Measurements from ENCODE around the gene PTPRD.

Gene PTPRD

GRCh38 chr9:8809741-8810140, 1803.1 kb downstream of the PTPRD start:
- no peaks in the 10 kb centered on the region for H3F3A ChIP-seq (ENCODE audit: insufficient read depth)
- TF ChIP-seq EZH2phosphoT487 (conservative IDR thresholded peaks at IDR 0.05; ENCODE audit: low read length), result no peak
- TF ChIP-seq, protein P1, sequence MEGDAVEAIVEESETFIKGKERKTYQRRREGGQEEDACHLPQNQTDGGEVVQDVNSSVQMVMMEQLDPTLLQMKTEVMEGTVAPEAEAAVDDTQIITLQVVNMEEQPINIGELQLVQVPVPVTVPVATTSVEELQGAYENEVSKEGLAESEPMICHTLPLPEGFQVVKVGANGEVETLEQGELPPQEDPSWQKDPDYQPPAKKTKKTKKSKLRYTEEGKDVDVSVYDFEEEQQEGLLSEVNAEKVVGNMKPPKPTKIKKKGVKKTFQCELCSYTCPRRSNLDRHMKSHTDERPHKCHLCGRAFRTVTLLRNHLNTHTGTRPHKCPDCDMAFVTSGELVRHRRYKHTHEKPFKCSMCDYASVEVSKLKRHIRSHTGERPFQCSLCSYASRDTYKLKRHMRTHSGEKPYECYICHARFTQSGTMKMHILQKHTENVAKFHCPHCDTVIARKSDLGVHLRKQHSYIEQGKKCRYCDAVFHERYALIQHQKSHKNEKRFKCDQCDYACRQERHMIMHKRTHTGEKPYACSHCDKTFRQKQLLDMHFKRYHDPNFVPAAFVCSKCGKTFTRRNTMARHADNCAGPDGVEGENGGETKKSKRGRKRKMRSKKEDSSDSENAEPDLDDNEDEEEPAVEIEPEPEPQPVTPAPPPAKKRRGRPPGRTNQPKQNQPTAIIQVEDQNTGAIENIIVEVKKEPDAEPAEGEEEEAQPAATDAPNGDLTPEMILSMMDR (IDR thresholded peaks at IDR 0.05; ENCODE audit: insufficient read depth, low read length, poor library complexity, severe bottlenecking), result no peak
- H3K27me3 ChIP-seq (ENCODE audit: low read length), result no peaks in the 10 kb centered on the region
- H3K9me2 ChIP-seq (replicated peaks; ENCODE audit: insufficient read depth, low read length), result no peaks in the 10 kb centered on the region
- H3K27ac ChIP-seq (ENCODE audit: low read depth, low read length), result no peak overlapping the region
- no peak overlapping the region for H3K4me2 ChIP-seq (ENCODE audit: low read depth, low read length, poor library complexity, severe bottlenecking)
- no peaks in the 10 kb centered on the region for H3K9me3 ChIP-seq (ENCODE audit: insufficient read depth, low read length)
- H4K20me1 ChIP-seq (ENCODE audit: low read depth, low read length), result no peaks in the 10 kb centered on the region
- H3K36me3 ChIP-seq (ENCODE audit: low read length), result no peaks in the 10 kb centered on the region
- H3K4me3 ChIP-seq (ENCODE audit: insufficient read depth, low read length, poor library complexity, severe bottlenecking), result no peak overlapping the region
- H2AFZ ChIP-seq (ENCODE audit: low read depth, low read length, severe bottlenecking), result no peak overlapping the region
- no peak overlapping the region for H3K9ac ChIP-seq (ENCODE audit: low read length)
- H3K79me2 ChIP-seq (ENCODE audit: insufficient read depth, low read length), result no peaks in the 10 kb centered on the region

DNA sequence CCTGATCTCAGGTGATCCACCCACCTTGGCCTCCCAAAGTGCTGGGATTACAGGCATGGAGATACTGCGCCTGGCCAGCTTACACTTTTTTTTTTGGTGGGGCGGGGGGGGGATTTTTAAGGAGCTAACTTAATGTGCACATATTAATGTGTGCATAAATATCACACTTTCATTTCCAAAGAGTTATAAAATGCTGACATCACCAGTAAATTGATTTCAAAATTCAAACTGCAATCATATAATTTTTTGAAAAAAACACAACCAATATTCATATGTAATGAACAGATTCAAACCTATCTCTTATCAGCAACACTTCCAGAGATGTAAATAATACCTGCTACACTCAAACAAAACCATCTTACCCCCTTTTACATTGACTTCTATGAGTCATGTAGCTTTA, 1806.7 kb downstream of the PTPRD start:
- H3K9me2 ChIP-seq (replicated peaks; ENCODE audit: insufficient read depth, low read length), result no peaks in the 10 kb centered on the region
- H3K36me3 ChIP-seq (ENCODE audit: low read length), result no peaks in the 10 kb centered on the region
- no peak overlapping the region for H2AFZ ChIP-seq (ENCODE audit: low read depth, low read length, severe bottlenecking)
- H3K79me2 ChIP-seq (ENCODE audit: insufficient read depth, low read length), result no peaks in the 10 kb centered on the region
- H3K4me3 ChIP-seq (ENCODE audit: insufficient read depth, low read length, poor library complexity, severe bottlenecking), result no peak overlapping the region
- H3K9ac ChIP-seq (ENCODE audit: low read length), result no peak overlapping the region
- H3K27me3 ChIP-seq (ENCODE audit: low read length), result no peaks in the 10 kb centered on the region
- H3K27ac ChIP-seq (ENCODE audit: low read depth, low read length), result no peak overlapping the region
- H3F3A ChIP-seq (ENCODE audit: insufficient read depth), result no peaks in the 10 kb centered on the region
- no peak for TF ChIP-seq EZH2phosphoT487 (conservative IDR thresholded peaks at IDR 0.05; ENCODE audit: low read length)
- TF ChIP-seq, protein P1 (IDR thresholded peaks at IDR 0.05; ENCODE audit: insufficient read depth, low read length, poor library complexity, severe bottlenecking), result no peak
- H3K9me3 ChIP-seq (ENCODE audit: insufficient read depth, low read length), result no peaks in the 10 kb centered on the region
- H3K4me2 ChIP-seq (ENCODE audit: low read depth, low read length, poor library complexity, severe bottlenecking), result no peak overlapping the region
- no peaks in the 10 kb centered on the region for H4K20me1 ChIP-seq (ENCODE audit: low read depth, low read length)

DNA sequence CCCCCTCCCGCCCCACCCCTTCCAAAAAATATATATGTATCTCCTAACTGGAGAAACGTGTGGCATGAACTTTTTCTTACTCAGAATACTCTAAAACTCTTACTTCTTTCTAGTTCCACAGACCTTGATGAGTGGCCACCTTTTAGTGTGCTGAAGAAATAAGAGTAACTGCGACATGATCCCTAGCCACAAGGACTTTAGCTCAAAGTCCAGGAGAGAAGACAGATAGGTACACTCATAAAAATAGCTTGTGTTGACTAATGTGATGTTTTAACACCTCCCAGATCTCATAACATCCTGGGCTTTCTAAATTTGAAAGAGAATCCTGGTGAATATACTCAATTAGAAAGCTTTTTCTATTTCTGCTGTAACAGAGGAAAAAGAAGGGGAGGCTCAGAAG, 1808.2 kb downstream of the PTPRD start:
- Histone ChIP-seq H3K9me2 (replicated peaks; ENCODE audit: insufficient read depth, low read length) (no peaks in the 10 kb centered on the region), H4K20me1 (ENCODE audit: low read depth, low read length) (no peaks in the 10 kb centered on the region), H3F3A (ENCODE audit: insufficient read depth) (no peaks in the 10 kb centered on the region), H3K36me3 (ENCODE audit: low read length) (no peaks in the 10 kb centered on the region), H3K27me3 (ENCODE audit: low read length) (no peaks in the 10 kb centered on the region), H2AFZ (ENCODE audit: low read depth, low read length, severe bottlenecking) (no peak overlapping the region), H3K79me2 (ENCODE audit: insufficient read depth, low read length) (no peaks in the 10 kb centered on the region), H3K9ac (ENCODE audit: low read length) (no peak overlapping the region), H3K9me3 (ENCODE audit: insufficient read depth, low read length) (no peaks in the 10 kb centered on the region), H3K4me2 (ENCODE audit: low read depth, low read length, poor library complexity, severe bottlenecking) (no peak overlapping the region), H3K27ac (ENCODE audit: low read depth, low read length) (no peak overlapping the region), H3K4me3 (ENCODE audit: insufficient read depth, low read length, poor library complexity, severe bottlenecking) (no peak overlapping the region)
- TF ChIP-seq, protein P1 (IDR thresholded peaks at IDR 0.05; ENCODE audit: insufficient read depth, low read length, poor library complexity, severe bottlenecking), result no peak
- TF ChIP-seq EZH2phosphoT487 (conservative IDR thresholded peaks at IDR 0.05; ENCODE audit: low read length), result no peak
